K562 (cell line): ENCODE results near the gene P4HTM. TPM values are rescaled to one million over a fixed set of nuclear protein-coding genes. Genes with fewer than 3 reads are reported as not detected.

Source experiments
- ATAC-seq: fragments of 200-7000 bp; cut with Tn5 transposase; 3 replicates; pipeline ENCODE4 v1.9.1; 2020; ENCODE audit warnings: moderate library complexity
- BruUV-seq: library from RNA; stranded (reverse); fragments of 400-500 nt; replicated peaks from 2 replicates; lab custom pipeline; 2021; lab: Mats Ljungman, UMichigan
- CTCF ChIA-PET: fragments of 300-600 bp; formaldehyde crosslinking; extraction: SDS; loops from one replicate; lab custom pipeline; 2021; ENCODE audit warnings: low intra/inter-chr PET ratio; lab: Yijun Ruan, JAX
- POLR2A ChIA-PET: fragments of 300-600, 350-650 bp; sonication (Branson Sonifier 250); formaldehyde crosslinking; extraction: SDS; loops from one replicate; lab custom pipeline; 2021; ENCODE audit warnings: antibody characterized with exemption, inconsistent platforms; lab: Yijun Ruan, JAX
- DNase-seq, 4 experiments: peaks; one replicate each; pipeline versions ENCODE4 v3.0.0 to v3.0.0-alpha.2; 2011 to 2018; ENCODE audit warnings: low spot score in 3 of 4, mixed read lengths in 3 of 4; ENCODE audit errors: extremely low read depth in 1 of 4
- FAIRE-seq: peaks from 2 replicates; lab custom pipeline; 2011; peaks lifted over from hg19 to GRCh38; lab: Jason Lieb, UNC
- H2AFZ ChIP-seq: 2 replicates; pipeline ENCODE4 v1.6.0; 2011; ENCODE audit warnings: low read depth, low read length, control low read depth, inconsistent platforms
- H3K27ac ChIP-seq: fragments of 200-600 bp; 3 replicates; pipeline ENCODE4 v1.8.0; 2011; ENCODE audit warnings: low read depth, mild to moderate bottlenecking, control low read depth, inconsistent platforms, low read length, moderate library complexity, mixed read lengths; ENCODE audit errors: extremely low read depth
- H3K27me3 ChIP-seq, 2 experiments: fragments of 300-600 bp in 1 of 2; 2 replicates in 1 of 2; 3 replicates in 1 of 2; pipeline versions ENCODE4 v1.6.0 to v1.8.0; 2011; ENCODE audit warnings: inconsistent platforms in 2 of 2, low read length in 2 of 2, mild to moderate bottlenecking in 1 of 2, mixed read lengths in 1 of 2, moderate library complexity in 1 of 2; ENCODE audit not compliant: control insufficient read depth in 2 of 2, insufficient read depth in 2 of 2
- H3K36me3 ChIP-seq: fragments of 300-600 bp; 3 replicates; pipeline ENCODE4 v1.8.0; 2011; ENCODE audit warnings: mild to moderate bottlenecking, low read length, inconsistent platforms; ENCODE audit not compliant: control insufficient read depth, insufficient read depth
- H3K4me1 ChIP-seq, 2 experiments: fragments of 200-600 bp in 1 of 2; replicated peaks in 1 of 2; 2 replicates in 1 of 2; 3 replicates in 1 of 2; pipeline versions ENCODE4 v1.5.1 to v1.8.0; 2011; ENCODE audit warnings: inconsistent platforms in 2 of 2, low read length in 2 of 2, mild to moderate bottlenecking in 1 of 2, mixed read lengths in 1 of 2, moderate library complexity in 1 of 2; ENCODE audit not compliant: control insufficient read depth in 2 of 2, insufficient read depth in 2 of 2
- H3K4me2 ChIP-seq: 2 replicates; pipeline ENCODE4 v1.6.1; 2011; ENCODE audit warnings: low read length, control low read depth, inconsistent platforms, mixed read lengths; ENCODE audit not compliant: insufficient read depth
- H3K4me3 ChIP-seq: fragments of 200-600 bp; sonication (generic), shearing (Covaris generic); 2 replicates; pipeline ENCODE4 v1.5.1; 2016; ENCODE audit warnings: control low read depth, inconsistent platforms
- H3K79me2 ChIP-seq: fragments of 200-600 bp; 3 replicates; pipeline ENCODE4 v1.8.0; 2011; ENCODE audit warnings: low read length, inconsistent platforms; ENCODE audit not compliant: control insufficient read depth, insufficient read depth
- H3K9ac ChIP-seq, 2 experiments: 2 replicates each; pipeline versions ENCODE4 v1.6.0 to v1.6.1; 2011; ENCODE audit warnings: low read depth in 2 of 2, low read length in 2 of 2, control low read depth in 1 of 2, inconsistent platforms in 1 of 2, mild to moderate bottlenecking in 1 of 2, mixed read lengths in 1 of 2; ENCODE audit not compliant: insufficient read depth in 1 of 2
- H3K9me1 ChIP-seq: one replicate; pipeline ENCODE4 v1.6.0; 2011; ENCODE audit warnings: inconsistent platforms, mild to moderate bottlenecking, low read length, moderate library complexity; ENCODE audit not compliant: control insufficient read depth, insufficient read depth
- H3K9me3 ChIP-seq: replicated peaks from 2 replicates; pipeline ENCODE4 v1.5.1; 2011; ENCODE audit warnings: low read depth, low read length, inconsistent platforms; ENCODE audit not compliant: control insufficient read depth, insufficient read depth
- H4K20me1 ChIP-seq: replicated peaks from 2 replicates; pipeline ENCODE4 v1.6.1; 2011; ENCODE audit warnings: low read length, inconsistent platforms, mixed read lengths; ENCODE audit not compliant: control insufficient read depth, insufficient read depth
- ETV5 ChIP-seq: sonication (generic); formaldehyde crosslinking; IDR thresholded peaks from 2 replicates; pipeline ENCODE4 v1.4.0; 2020; ENCODE audit warnings: low read depth, mild to moderate bottlenecking, missing genetic modification reagents
- L3MBTL2 ChIP-seq: fragments of 450-650 bp; IDR thresholded peaks from 2 replicates; pipeline ENCODE4 v1.6.1; 2016; ENCODE audit warnings: mild to moderate bottlenecking, moderate library complexity
- NR1H2 ChIP-seq: sonication (generic); formaldehyde crosslinking; IDR thresholded peaks from 2 replicates; pipeline ENCODE4 v1.4.0; 2020; ENCODE audit warnings: mild to moderate bottlenecking, missing genetic modification reagents
- NR4A1 ChIP-seq, 2 experiments: fragments of 250-450 bp in 1 of 2; fragments of 450-650 bp in 1 of 2; sonication (Bioruptor Pico) in 1 of 2; IDR thresholded peaks; 2 replicates each; pipeline versions ENCODE4 v1.4.0 to v1.6.1; 2016 to 2020; ENCODE audit warnings: mild to moderate bottlenecking in 2 of 2, missing compliant biosample characterization in 1 of 2, missing genetic modification characterization in 1 of 2, moderate library complexity in 1 of 2
- POLR2AphosphoS2 ChIP-seq: IDR thresholded peaks from 2 replicates; pipeline ENCODE4 v1.6.1; 2012; ENCODE audit warnings: low read length, improper control_type of control experiment
- RNF2 ChIP-seq: sonication (generic); IDR thresholded peaks from 2 replicates; pipeline ENCODE4 v1.6.1; 2016
- SMARCE1 ChIP-seq: fragments of 450-650 bp; IDR thresholded peaks from 2 replicates; pipeline ENCODE4 v1.7.1; 2016; ENCODE audit warnings: mild to moderate bottlenecking
- TEAD1 ChIP-seq, 2 experiments: fragments of 450-650 bp in 1 of 2; sonication (generic) in 1 of 2; formaldehyde crosslinking; IDR thresholded peaks; 2 replicates each; pipeline versions ENCODE4 v1.4.0 to v1.8.0; 2020 to 2022; ENCODE audit warnings: mild to moderate bottlenecking in 2 of 2, missing genetic modification reagents in 1 of 2
- ZFX ChIP-seq: sonication (generic); formaldehyde crosslinking; IDR thresholded peaks from 2 replicates; pipeline ENCODE4 v1.8.0; 2022; ENCODE audit warnings: mild to moderate bottlenecking, missing genetic modification reagents, moderate library complexity
- ZNF133 ChIP-seq: fragments of 250-450 bp; sonication (Bioruptor Pico); IDR thresholded peaks from 2 replicates; pipeline ENCODE4 v1.4.0; 2020; ENCODE audit warnings: mild to moderate bottlenecking
- WGBS: fragments of 100-300 bp; shearing (Covaris generic); methylation state at CpG from one replicate; pipeline ENCODE4 v1.1.6; 2016; ENCODE audit warnings: low coverage, mixed read lengths; ENCODE audit not compliant: insufficient coverage; ENCODE audit errors: missing lambda C conversion rate; 5-methylcytosine and 5-hydroxymethylcytosine counted together
- in situ Hi-C: fragments of 300-500 bp; cut with MboI; formaldehyde crosslinking; loops from 4 replicates; pipeline ENCODE4 v1.15.0; 2018; ENCODE audit warnings: inconsistent platforms, mixed read lengths
- intact Hi-C: fragments of 100-400 bp; cut with micrococcal nuclease; formaldehyde crosslinking; loops from 2 replicates; pipeline ENCODE4 v1.14.2; 2022
- polyA plus RNA-seq, 8 experiments: library from polyadenylated mRNA; depleted of rRNA in 4 of 8; stranded (reverse) in 5 of 8; unstranded in 3 of 8; fragments of >200 nt; fragmentation: Nextera tagmentation in 2 of 8; fragmentation: Illumina TruSeq in 1 of 8; extraction: Ambion mirVana in 2 of 8; extraction: Trizol in 1 of 8; gene quantifications; 2 replicates each; pipeline versions ENCODE4 v1.2.1 to v1.2.3, GENCODE V29; 2011 to 2014; ENCODE audit warnings: inconsistent platforms in 1 of 8, missing spikeins in 1 of 8
- total RNA-seq, 7 experiments: library from RNA; depleted of rRNA in 6 of 7; stranded (reverse); fragments of >200 nt in 6 of 7; fragmentation: Illumina TruSeq in 2 of 7; extraction: Trizol in 2 of 7; gene quantifications; 2 replicates each; pipeline versions ENCODE4 v1.2.1 to v1.2.3, GENCODE V29; 2011 to 2021; ENCODE audit warnings: low replicate concordance in 1 of 7
- TF ChIP-seq, protein P1 (sequence below), 2 experiments: fragments of 450-650 bp; conservative IDR thresholded peaks; 2 replicates each; pipeline ENCODE4 v1.6.1; 2017; ENCODE audit warnings: mild to moderate bottlenecking in 2 of 2, moderate library complexity in 2 of 2

Gene P4HTM
- total and polyA plus RNA-seq, 9 of the 15 experiments (the other 6 are each of a cell fraction or from before 2014, with no cell fraction given): 0.09 to 0.66 (median 0.25) TPM; not detected in 2

DNA sequence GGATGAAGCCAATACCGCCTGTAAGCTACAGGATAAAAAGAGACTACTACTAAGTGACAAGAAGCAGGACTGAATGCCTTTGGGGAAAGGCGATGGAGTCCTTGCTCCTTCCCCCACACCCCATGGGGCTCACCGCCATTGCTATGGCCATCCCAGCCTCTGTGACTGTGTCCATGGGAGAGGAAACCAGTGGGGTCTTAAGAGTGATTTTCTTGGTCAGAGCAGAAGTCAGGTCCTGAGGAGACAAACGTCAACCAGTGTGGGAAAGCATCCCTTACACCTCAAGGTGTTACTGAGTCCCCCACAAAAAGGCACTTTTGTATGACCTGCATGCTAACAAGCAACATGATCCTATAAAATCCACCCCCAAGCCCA, 38.2 kb downstream of the P4HTM start:
- POLR2A ChIA-PET: interaction anchor here (0.6 to 2.3 kb wide), 7 partner anchors 9 to 667 kb away, joined by 3 to 15 read pairs (median 3); partner anchors contain the start of genes CELSR3, DALRD3 and WDR6
- peaks cover 89% of the 10 kb centered on the region for H3K36me3 ChIP-seq

DNA sequence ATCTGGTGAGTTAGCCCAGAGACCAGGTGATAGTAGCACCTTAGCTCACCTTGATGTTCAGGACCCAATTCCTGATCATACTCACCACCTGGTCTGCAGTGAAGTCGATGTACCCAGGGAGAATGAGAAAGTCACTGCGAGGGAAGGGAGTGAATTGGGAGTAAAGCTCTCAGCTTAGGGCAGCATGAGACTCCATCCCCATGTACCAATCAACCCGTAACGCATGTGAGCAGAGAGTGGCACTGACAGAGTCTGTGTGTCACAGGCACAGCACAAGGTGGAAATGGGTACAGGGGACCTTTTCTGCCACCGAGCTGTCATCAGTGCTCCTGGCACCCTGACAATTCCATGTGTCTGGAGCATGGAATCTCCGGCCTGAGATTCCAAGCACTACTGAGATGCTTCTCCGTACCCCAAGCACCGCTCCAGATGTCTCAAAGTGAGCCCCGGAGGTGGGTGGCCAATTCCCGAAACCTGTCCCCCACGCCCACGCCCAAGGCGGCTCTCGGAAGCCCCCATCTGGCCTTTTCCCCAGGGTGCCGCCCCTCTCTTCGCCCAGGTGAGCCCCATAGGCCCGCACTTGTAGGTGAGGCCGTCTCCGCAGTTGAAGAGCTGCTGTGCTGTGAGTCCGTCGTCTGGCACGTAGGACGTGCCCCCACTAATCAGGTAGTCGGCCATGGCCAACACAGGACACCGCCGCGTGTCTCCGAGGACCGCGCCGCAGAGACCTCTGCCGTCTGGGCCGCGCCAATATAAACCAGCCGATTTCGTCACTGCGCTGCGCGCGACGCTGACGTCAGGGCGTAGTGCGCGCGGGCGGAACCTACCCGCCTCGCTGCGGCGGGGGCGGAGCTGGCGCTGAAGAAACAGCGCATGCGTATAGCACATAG, 38.9 kb downstream of the P4HTM start, which contains the start of gene IMPDH2:
IMPDH2 (minus strand) TSS at position 726 of the 890 bp plus-strand sequence; CDS start at position 678, 48 bp downstream.
- Histone ChIP-seq H3K4me1 (peaks cover 37 to 42% of the 10 kb centered on the region in 2 experiments; a peak in 4 of 5 replicates), H3K4me3 (peak within 1 kb of the TSS; percentile 74), H3K36me3 (peaks cover 85% of the 10 kb centered on the region), H3K9me1 (peaks cover 9% of the 10 kb centered on the region), H3K79me2 (peaks cover 55% of the 10 kb centered on the region), H3K4me2 (peak within 1 kb of the TSS; percentile 100), H3K27me3 (no peaks in the 10 kb centered on the region), H3K9ac (peak within 1 kb of the TSS; percentile 93 to 97), H3K27ac (peak within 1 kb of the TSS; percentile 89), H2AFZ (peak within 1 kb of the TSS; percentile 69; the same call in 1 of the 2 replicates), H4K20me1 (peaks cover 12% of the 10 kb centered on the region), H3K9me3 (no peaks in the 10 kb centered on the region)
- in situ Hi-C loops (no loop called here), intact Hi-C loops (loop anchor here (2.0 to 10.0 kb wide), 2 partner anchors 66 to 136 kb away; partner anchors contain the start of genes CCDC71 and QRICH1)
- TSS peak; percentile 66 for BruUV-seq
- DNase-seq (peak; percentile 78 to 95 (median 86)), FAIRE-seq (peak; percentile 86), ATAC-seq (peak; percentile 86)
- ChIA-PET CTCF (interaction anchor here (1.2 kb wide), 1 partner anchor 41 kb away, joined by 3 read pairs; no protein-coding TSS in a partner anchor), POLR2A (interaction anchor here (0.6 to 2.3 kb wide), 22 partner anchors 7 to 366 kb away, joined by 3 to 15 read pairs (median 4); partner anchors contain the start of genes CELSR3, DALRD3, USP4 and WDR6)
- under 1% methylated on average over 22 of the region's 55 CpGs for WGBS
- TF ChIP-seq ZFX (CRISPR knock-in tag): peak; percentile 91
- TF ChIP-seq TEAD1 (CRISPR knock-in tag; IDR thresholded peaks at IDR 0.05): peak in 1 of 2 experiments; percentile 62; a peak in 2 of 4 replicates
- TF ChIP-seq ZNF133 (CRISPR knock-in tag): no peak
- TF ChIP-seq NR4A1 (CRISPR knock-in tag; IDR thresholded peaks at IDR 0.05): peak; percentile 62; the same call in 1 of the 2 replicates
- TF ChIP-seq NR4A1 (tag; IDR thresholded peaks at IDR 0.05): no peak
- TF ChIP-seq, protein P1, sequence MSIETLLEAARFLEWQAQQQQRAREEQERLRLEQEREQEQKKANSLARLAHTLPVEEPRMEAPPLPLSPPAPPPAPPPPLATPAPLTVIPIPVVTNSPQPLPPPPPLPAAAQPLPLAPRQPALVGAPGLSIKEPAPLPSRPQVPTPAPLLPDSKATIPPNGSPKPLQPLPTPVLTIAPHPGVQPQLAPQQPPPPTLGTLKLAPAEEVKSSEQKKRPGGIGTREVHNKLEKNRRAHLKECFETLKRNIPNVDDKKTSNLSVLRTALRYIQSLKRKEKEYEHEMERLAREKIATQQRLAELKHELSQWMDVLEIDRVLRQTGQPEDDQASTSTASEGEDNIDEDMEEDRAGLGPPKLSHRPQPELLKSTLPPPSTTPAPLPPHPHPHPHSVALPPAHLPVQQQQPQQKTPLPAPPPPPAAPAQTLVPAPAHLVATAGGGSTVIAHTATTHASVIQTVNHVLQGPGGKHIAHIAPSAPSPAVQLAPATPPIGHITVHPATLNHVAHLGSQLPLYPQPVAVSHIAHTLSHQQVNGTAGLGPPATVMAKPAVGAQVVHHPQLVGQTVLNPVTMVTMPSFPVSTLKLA (conservative IDR thresholded peaks at IDR 0.05): peak; percentile 57 to 80
- 0 out of 2 replicates have a peak, but pooled peaks have one; percentile 70 for TF ChIP-seq NR1H2 (CRISPR knock-in tag)
- TF ChIP-seq L3MBTL2: peak; percentile 94
- 0 out of 2 replicates have a peak, but pooled peaks have one; percentile 33 for TF ChIP-seq ETV5
- peak; percentile 56 for TF ChIP-seq RNF2

More for the DNA sequence above, 38.2 kb downstream of the P4HTM start:
- 5% methylated on average over 4 of the region's 4 CpGs for WGBS
- Histone ChIP-seq H3K4me1 (peaks cover 37 to 46% of the 10 kb centered on the region in 2 experiments; a peak in 4 of 5 replicates), H3K27me3 (no peaks in the 10 kb centered on the region), H3K4me2 (peak overlapping the region; percentile 100), H4K20me1 (peaks cover 12% of the 10 kb centered on the region), H3K79me2 (peaks cover 62% of the 10 kb centered on the region), H3K27ac (peak overlapping the region; percentile 89), H3K4me3 (peak overlapping the region; percentile 74), H3K9me1 (peaks cover 9% of the 10 kb centered on the region), H3K9me3 (no peaks in the 10 kb centered on the region), H3K9ac (peak overlapping the region; percentile 93 to 97), H2AFZ (no peak overlapping the region)
- BruUV-seq: no TSS peak
- ATAC-seq: 0 out of 3 replicates have a peak, but pooled peaks have one; percentile 2
- peak in 1 of 4 experiments; percentile 15 for DNase-seq
- in situ Hi-C loops (no loop called here), intact Hi-C loops (loop anchor here (2.0 to 10.0 kb wide), 2 partner anchors 67 to 137 kb away; partner anchors contain the start of genes CCDC71 and QRICH1)
- CTCF ChIA-PET: no interaction called here
- TF ChIP-seq POLR2AphosphoS2 (0 out of 2 replicates have a peak, but pooled peaks have one; percentile 6), SMARCE1 (no peak)
- FAIRE-seq: no peak
